ENCODE data around the gene RPS26.

The RPS26 gene

GRCh38 chr12:56013482-56013881 lies 28.2 kb upstream of the RPS26 start:
- Histone ChIP-seq H3K4me2 (ENCODE audit: low read length) (no peak overlapping the region), H3K4me3 (ENCODE audit: low read length) (no peak overlapping the region), H3K9me2 (replicated peaks; ENCODE audit: control insufficient read depth, low read length) (no peaks in the 10 kb centered on the region), H3K27me3 (ENCODE audit: control insufficient read depth, low read length) (no peaks in the 10 kb centered on the region), H3K36me3 (ENCODE audit: control insufficient read depth, low read length) (no peaks in the 10 kb centered on the region), H3F3A (ENCODE audit: control insufficient read depth, insufficient read depth) (0 out of 2 replicates have a peak, but pooled peaks cover 3% of the 10 kb centered on the region), H4K20me1 (ENCODE audit: control insufficient read depth, insufficient read depth, low read depth, low read length) (no peaks in the 10 kb centered on the region), H3K27ac (ENCODE audit: low read depth, low read length) (no peak overlapping the region), H3K9me3 (ENCODE audit: control insufficient read depth, insufficient read depth, low read length) (no peaks in the 10 kb centered on the region), H3K79me2 (ENCODE audit: control insufficient read depth, low read length) (no peaks in the 10 kb centered on the region), H3K4me1 (ENCODE audit: control insufficient read depth, low read length) (no peaks in the 10 kb centered on the region)
- TF ChIP-seq CTCF (IDR thresholded peaks at IDR 0.05; ENCODE audit: low read depth, low read length, poor library complexity, severe bottlenecking) (no peak), EZH2phosphoT487 (IDR thresholded peaks at IDR 0.05; ENCODE audit: borderline replicate concordance, low read length) (no peak)

- Histone ChIP-seq H3K27me3 (ENCODE audit: control insufficient read depth, low read length) (no peaks in the 10 kb centered on the region), H3K4me1 (ENCODE audit: control insufficient read depth, low read length) (no peaks in the 10 kb centered on the region), H3K36me3 (ENCODE audit: control insufficient read depth, low read length) (no peaks in the 10 kb centered on the region), H3F3A (ENCODE audit: control insufficient read depth, insufficient read depth) (0 out of 2 replicates have a peak, but pooled peaks cover 3% of the 10 kb centered on the region), H3K4me2 (ENCODE audit: low read length) (no peak overlapping the region), H4K20me1 (ENCODE audit: control insufficient read depth, insufficient read depth, low read depth, low read length) (no peaks in the 10 kb centered on the region), H3K79me2 (ENCODE audit: control insufficient read depth, low read length) (no peaks in the 10 kb centered on the region), H3K4me3 (ENCODE audit: low read length) (no peak overlapping the region), H3K27ac (ENCODE audit: low read depth, low read length) (no peak overlapping the region), H3K9me3 (ENCODE audit: control insufficient read depth, insufficient read depth, low read length) (no peaks in the 10 kb centered on the region), H3K9me2 (replicated peaks; ENCODE audit: control insufficient read depth, low read length) (no peaks in the 10 kb centered on the region)
- TF ChIP-seq CTCF (IDR thresholded peaks at IDR 0.05; ENCODE audit: low read depth, low read length, poor library complexity, severe bottlenecking), result no peak
- no peak for TF ChIP-seq EZH2phosphoT487 (IDR thresholded peaks at IDR 0.05; ENCODE audit: borderline replicate concordance, low read length)
These were observed 27.5 kb upstream of the RPS26 start for GRCh38 chr12:56014205-56014604.

GRCh38 chr12:56017181-56017580 lies 24.5 kb upstream of the RPS26 start:
- Histone ChIP-seq H3K9me3 (ENCODE audit: control insufficient read depth, insufficient read depth, low read length) (no peaks in the 10 kb centered on the region), H3K79me2 (ENCODE audit: control insufficient read depth, low read length) (no peaks in the 10 kb centered on the region)

More at GRCh38 chr12:56017181-56017580, 24.5 kb upstream of the RPS26 start:
- Histone ChIP-seq H4K20me1 (ENCODE audit: control insufficient read depth, insufficient read depth, low read depth, low read length) (no peaks in the 10 kb centered on the region), H3K27ac (ENCODE audit: low read depth, low read length) (no peak overlapping the region), H3K9me2 (replicated peaks; ENCODE audit: control insufficient read depth, low read length) (no peaks in the 10 kb centered on the region), H3K4me1 (ENCODE audit: control insufficient read depth, low read length) (peaks cover 6% of the 10 kb centered on the region; the same call in 1 of the 2 replicates), H3K4me2 (ENCODE audit: low read length) (no peak overlapping the region), H3K4me3 (ENCODE audit: low read length) (no peak overlapping the region), H3K27me3 (ENCODE audit: control insufficient read depth, low read length) (no peaks in the 10 kb centered on the region), H3K36me3 (ENCODE audit: control insufficient read depth, low read length) (no peaks in the 10 kb centered on the region), H3F3A (ENCODE audit: control insufficient read depth, insufficient read depth) (no peaks in the 10 kb centered on the region)
- TF ChIP-seq CTCF (IDR thresholded peaks at IDR 0.05; ENCODE audit: low read depth, low read length, poor library complexity, severe bottlenecking) (no peak), EZH2phosphoT487 (IDR thresholded peaks at IDR 0.05; ENCODE audit: borderline replicate concordance, low read length) (no peak)

All from DOHH2 (cell line).